Endothelial cell of umbilical vein (primary cell): Measurements from ENCODE around the gene CRTC2. TPM values are rescaled to one million over a fixed set of nuclear protein-coding genes. Genes with fewer than 3 reads are reported as not detected.
"Not testable (repeated sequence)": the region's sequence is repeated elsewhere in the genome, so short reads cannot be mapped to it uniquely, and the experiment has no call there.

Source experiments
- BruUV-seq: library from RNA; stranded (reverse); fragments of 400-500 nt; replicated peaks from 2 replicates; lab custom pipeline; 2021; lab: Mats Ljungman, UMichigan
- CTCF ChIA-PET: fragments of 300-600, 350-600 bp; sonication (Branson Sonifier 250); formaldehyde crosslinking; loops from one replicate; lab custom pipeline; 2021; ENCODE audit warnings: antibody characterized with exemption, inconsistent platforms; lab: Charles Lee
- POLR2A ChIA-PET: fragments of 300-600, 350-600 bp; sonication (Branson Sonifier 250); formaldehyde crosslinking; loops from one replicate; lab custom pipeline; 2021; ENCODE audit warnings: antibody characterized with exemption, inconsistent platforms; lab: Charles Lee
- DNase-seq: peaks from one replicate; pipeline ENCODE4 v3.0.0-alpha.2; 2011; ENCODE audit warnings: low read depth, low spot score
- FAIRE-seq: peaks from 2 replicates; lab custom pipeline; 2011; peaks lifted over from hg19 to GRCh38; lab: Jason Lieb, UNC
- H2AFZ ChIP-seq: 2 replicates; pipeline ENCODE4 v1.6.0; 2012; ENCODE audit warnings: low read depth, low read length, control low read depth, inconsistent platforms
- H3K27ac ChIP-seq: 2 replicates; pipeline ENCODE4 v1.5.1; 2011; ENCODE audit warnings: low read depth, mild to moderate bottlenecking, control low read depth, low read length, moderate library complexity; ENCODE audit not compliant: insufficient read depth
- H3K27me3 ChIP-seq, 2 experiments: 2 replicates each; pipeline versions ENCODE4 v1.6.0 to v1.6.1; 2011; ENCODE audit warnings: low read length in 2 of 2, mixed read lengths in 1 of 2; ENCODE audit not compliant: control insufficient read depth in 2 of 2, insufficient read depth in 2 of 2
- H3K36me3 ChIP-seq, 2 experiments: 2 replicates in 1 of 2; 3 replicates in 1 of 2; pipeline ENCODE4 v1.5.1; 2011; ENCODE audit warnings: low read length in 2 of 2, mild to moderate bottlenecking in 1 of 2, moderate library complexity in 1 of 2; ENCODE audit not compliant: control insufficient read depth in 2 of 2, insufficient read depth in 2 of 2; ENCODE audit errors: extremely low read depth in 1 of 2
- H3K4me1 ChIP-seq: 3 replicates; pipeline ENCODE4 v1.5.1; 2011; ENCODE audit warnings: mild to moderate bottlenecking, low read length; ENCODE audit not compliant: control insufficient read depth, insufficient read depth; ENCODE audit errors: extremely low read depth
- H3K4me2 ChIP-seq: 2 replicates; pipeline ENCODE4 v1.6.1; 2011; ENCODE audit warnings: low read length, control low read depth, mixed read lengths; ENCODE audit not compliant: insufficient read depth
- H3K4me3 ChIP-seq, 3 experiments: fragments of 200-600 bp in 1 of 3; sonication (generic), shearing (Covaris generic) in 1 of 3; replicated peaks in 1 of 3; 2 replicates each; pipeline ENCODE4 v1.5.1; 2011 to 2016; ENCODE audit warnings: control low read depth in 3 of 3, low read length in 3 of 3, mild to moderate bottlenecking in 2 of 3, inconsistent platforms in 1 of 3, low read depth in 1 of 3, moderate library complexity in 1 of 3; ENCODE audit not compliant: insufficient read depth in 1 of 3
- H3K79me2 ChIP-seq: 2 replicates; pipeline ENCODE4 v1.6.0; 2012; ENCODE audit warnings: low read length, inconsistent platforms; ENCODE audit not compliant: control insufficient read depth, insufficient read depth
- H3K9ac ChIP-seq: replicated peaks from 2 replicates; pipeline ENCODE3; 2011; ENCODE audit warnings: low read length, control low read depth; ENCODE audit not compliant: insufficient read depth; ENCODE audit errors: extremely low read depth
- H3K9me1 ChIP-seq: replicated peaks from 3 replicates; pipeline ENCODE4 v1.6.0; 2011; ENCODE audit warnings: mild to moderate bottlenecking, low read length; ENCODE audit not compliant: control insufficient read depth, insufficient read depth; ENCODE audit errors: extremely low read depth
- H3K9me3 ChIP-seq: replicated peaks from 2 replicates; pipeline ENCODE4 v1.5.1; 2012; ENCODE audit warnings: low read length, inconsistent platforms; ENCODE audit not compliant: control insufficient read depth, insufficient read depth
- H4K20me1 ChIP-seq: replicated peaks from 2 replicates; pipeline ENCODE3; 2011; ENCODE audit warnings: mild to moderate bottlenecking, low read length; ENCODE audit not compliant: control insufficient read depth, insufficient read depth; ENCODE audit errors: extremely low read depth
- dilution Hi-C: fragments of 300-500 bp; cut with MboI; formaldehyde crosslinking; loops from one replicate; pipeline ENCODE4 v1.15.0; 2019; ENCODE audit warnings: low sequenced_read_pairs; ENCODE audit not compliant: extremely low pct_ligation_motif_present
- intact Hi-C: fragments of 100-400 bp; cut with micrococcal nuclease; formaldehyde crosslinking; loops from one replicate; pipeline ENCODE4 v1.10.0; 2022
- polyA plus RNA-seq, 4 experiments: library from polyadenylated mRNA; depleted of rRNA in 3 of 4; stranded (reverse) in 3 of 4; unstranded in 1 of 4; fragments of >200 nt; gene quantifications; 2 replicates each; pipeline versions ENCODE4 v1.2.1 to v1.2.3, GENCODE V29; 2011 to 2012; ENCODE audit warnings: missing spikeins in 1 of 4
- total RNA-seq: library from RNA; stranded (reverse); gene quantifications from 2 replicates; pipeline ENCODE4 v1.2.3, GENCODE V29; 2021
- TF ChIP-seq, protein P1 (sequence below): IDR thresholded peaks from 2 replicates; pipeline ENCODE4 v1.6.1; 2011; ENCODE audit not compliant: insufficient read depth, insufficient read length

CRTC2 gene
- total and polyA plus RNA-seq, 2 donors (not counting 3 experiments of a cell fraction or from before 2014, with no cell fraction given), result 40.2 to 42.2 TPM

- Histone ChIP-seq H3K4me2 (no peak overlapping the region), H3K79me2 (no peaks in the 10 kb centered on the region), H3K27ac (no peak overlapping the region), H3K9ac (no peak overlapping the region), H2AFZ (no peak overlapping the region), H3K9me3 (no peaks in the 10 kb centered on the region), H3K4me1 (no peaks in the 10 kb centered on the region), H3K36me3 (no peaks in the 10 kb centered on the region), H3K4me3 (no peak overlapping the region), H4K20me1 (no peaks in the 10 kb centered on the region), H3K9me1 (no peaks in the 10 kb centered on the region), H3K27me3 (no peaks in the 10 kb centered on the region)
- CTCF ChIA-PET, result no interaction called here
- POLR2A ChIA-PET, result interaction anchor here (2.1 kb wide), 1 partner anchor 10 kb away, joined by 6 read pairs; the partner anchor contains the start of gene RPS27
- dilution Hi-C loops (no loop called here), intact Hi-C loops (no loop called here)
- TF ChIP-seq, protein P1, sequence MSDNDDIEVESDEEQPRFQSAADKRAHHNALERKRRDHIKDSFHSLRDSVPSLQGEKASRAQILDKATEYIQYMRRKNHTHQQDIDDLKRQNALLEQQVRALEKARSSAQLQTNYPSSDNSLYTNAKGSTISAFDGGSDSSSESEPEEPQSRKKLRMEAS, result no peak
- FAIRE-seq (no peak), DNase-seq (no peak)
- BruUV-seq, result no TSS peak
Observed at GRCh38 chr1:154000420-154000819, 42.0 kb upstream of the CRTC2 start.

DNA sequence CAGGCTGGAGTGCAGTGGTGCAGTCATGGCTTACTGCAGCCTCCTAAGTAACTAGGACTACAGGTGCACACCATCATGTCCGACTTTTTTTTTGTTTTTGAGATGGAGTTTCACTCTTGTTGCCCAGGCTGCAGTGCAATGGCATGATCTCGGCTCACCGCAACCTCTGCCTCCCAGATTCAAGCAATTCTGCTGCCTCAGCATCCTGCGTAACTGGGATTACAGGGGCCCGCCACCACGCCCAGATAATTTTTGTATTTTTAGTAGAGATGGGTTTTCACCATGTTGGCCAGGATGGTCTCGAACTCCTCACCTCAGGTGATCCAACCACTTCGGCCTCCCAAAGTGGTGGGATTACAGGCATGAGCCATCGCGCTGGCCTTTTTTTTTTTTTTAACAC, 38.5 kb upstream of the CRTC2 start:
- H3K36me3 ChIP-seq, DNase-seq, H2AFZ ChIP-seq, H3K9me1 ChIP-seq, POLR2A ChIA-PET, CTCF ChIA-PET, H3K79me2 ChIP-seq, H3K27ac ChIP-seq, H3K27me3 ChIP-seq, H3K9ac ChIP-seq, dilution Hi-C loops, BruUV-seq, H3K4me3 ChIP-seq, FAIRE-seq, H3K9me3 ChIP-seq, H4K20me1 ChIP-seq, H3K4me2 ChIP-seq: not testable (repeated sequence)
- intact Hi-C loops, result loop anchor here (10.0 kb wide), 1 partner anchor 158 kb away; the partner anchor contains the start of gene NUP210L
- H3K4me1 ChIP-seq, result peaks cover 10% of the 10 kb centered on the region
